Breast epithelium (tissue), 3 donors: ENCODE results near the gene POC1A.

Experiments used
- POLR2AphosphoS5 ChIP-seq, 3 donors: sonication (generic); formaldehyde crosslinking; IDR thresholded peaks; one replicate each; pipeline ENCODE4 v1.6.1; 2017; ENCODE audit warnings: antibody characterized with exemption in 3 of 3
- TF ChIP-seq, protein P1 (sequence below), 3 donors: fragments of 450-650 bp; IDR thresholded peaks; one replicate each; pipeline ENCODE4 v1.5.1; 2016 to 2017; ENCODE audit warnings: antibody characterized with exemption in 3 of 3, mild to moderate bottlenecking in 3 of 3, moderate library complexity in 3 of 3

GRCh38 chr3:52034651-52035050 lies 119.6 kb downstream of the POC1A start:
- TF ChIP-seq POLR2AphosphoS5 (IDR thresholded peaks at IDR 0.05) = no peak
- TF ChIP-seq, protein P1, sequence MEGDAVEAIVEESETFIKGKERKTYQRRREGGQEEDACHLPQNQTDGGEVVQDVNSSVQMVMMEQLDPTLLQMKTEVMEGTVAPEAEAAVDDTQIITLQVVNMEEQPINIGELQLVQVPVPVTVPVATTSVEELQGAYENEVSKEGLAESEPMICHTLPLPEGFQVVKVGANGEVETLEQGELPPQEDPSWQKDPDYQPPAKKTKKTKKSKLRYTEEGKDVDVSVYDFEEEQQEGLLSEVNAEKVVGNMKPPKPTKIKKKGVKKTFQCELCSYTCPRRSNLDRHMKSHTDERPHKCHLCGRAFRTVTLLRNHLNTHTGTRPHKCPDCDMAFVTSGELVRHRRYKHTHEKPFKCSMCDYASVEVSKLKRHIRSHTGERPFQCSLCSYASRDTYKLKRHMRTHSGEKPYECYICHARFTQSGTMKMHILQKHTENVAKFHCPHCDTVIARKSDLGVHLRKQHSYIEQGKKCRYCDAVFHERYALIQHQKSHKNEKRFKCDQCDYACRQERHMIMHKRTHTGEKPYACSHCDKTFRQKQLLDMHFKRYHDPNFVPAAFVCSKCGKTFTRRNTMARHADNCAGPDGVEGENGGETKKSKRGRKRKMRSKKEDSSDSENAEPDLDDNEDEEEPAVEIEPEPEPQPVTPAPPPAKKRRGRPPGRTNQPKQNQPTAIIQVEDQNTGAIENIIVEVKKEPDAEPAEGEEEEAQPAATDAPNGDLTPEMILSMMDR (IDR thresholded peaks at IDR 0.05) = no peak
